ENCODE measurements around the gene TWIST2.

DNA sequence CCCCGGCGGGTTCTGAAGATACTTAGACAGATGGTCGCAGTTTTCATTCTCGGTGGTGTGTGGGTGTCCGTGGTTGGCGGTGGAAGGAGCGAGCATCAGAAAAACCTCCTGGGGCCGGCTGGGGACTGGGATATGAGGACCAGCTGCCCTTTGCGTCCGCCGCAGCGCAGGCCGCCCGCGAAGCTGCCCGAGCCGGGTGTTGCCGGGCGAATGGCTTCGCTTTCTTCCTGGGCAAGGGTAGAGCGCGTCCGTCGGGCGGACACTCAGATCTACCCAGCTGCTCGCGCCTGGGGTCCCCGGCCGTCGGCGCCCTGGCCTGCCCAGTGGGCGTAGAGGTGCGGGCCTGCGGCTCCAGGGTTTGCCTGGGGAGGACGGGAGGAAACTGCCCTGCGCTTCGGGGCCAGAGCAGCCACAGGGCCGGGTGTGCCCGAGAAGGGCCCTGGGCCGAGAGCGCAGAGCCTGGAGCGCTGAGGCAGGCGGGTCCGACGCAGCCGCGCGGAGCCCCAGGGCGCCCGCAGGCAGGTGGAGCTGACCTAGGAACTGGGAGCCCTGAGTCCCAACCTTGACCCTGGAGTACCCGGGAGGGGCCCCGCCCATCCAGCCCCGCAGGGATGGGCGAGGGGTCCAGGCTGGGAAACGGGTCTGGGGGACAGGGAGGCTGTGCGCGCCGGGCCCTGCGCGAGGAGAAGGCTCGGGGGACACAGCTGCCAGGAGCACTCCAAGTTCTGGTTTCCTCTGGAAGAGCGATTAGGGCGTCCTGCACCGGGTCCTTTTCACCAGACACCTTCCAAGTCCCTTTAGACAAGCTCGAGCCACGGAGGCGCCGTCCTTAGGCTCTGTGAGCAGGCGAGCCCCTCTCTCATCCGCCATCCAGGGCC is 1.3 kb downstream of the TWIST2 start:
- TF ChIP-seq CTCF (conservative IDR thresholded peaks at IDR 0.05; ENCODE audit: low read depth, low read length) (no peak), EZH2 (IDR thresholded peaks at IDR 0.05; ENCODE audit: borderline replicate concordance, low read depth, low read length, poor library complexity, severe bottlenecking) (no peak)
